HG02759 (cell line): ENCODE measurements around the gene LAT.

Experiments used
- ATAC-seq: cut with Tn5 transposase; IDR thresholded peaks from one replicate; pipeline ENCODE4 v1.9.1; 2021; ENCODE audit warnings: mild to moderate bottlenecking, moderate library complexity; ENCODE audit not compliant: unreplicated experiment

Gene LAT

DNA sequence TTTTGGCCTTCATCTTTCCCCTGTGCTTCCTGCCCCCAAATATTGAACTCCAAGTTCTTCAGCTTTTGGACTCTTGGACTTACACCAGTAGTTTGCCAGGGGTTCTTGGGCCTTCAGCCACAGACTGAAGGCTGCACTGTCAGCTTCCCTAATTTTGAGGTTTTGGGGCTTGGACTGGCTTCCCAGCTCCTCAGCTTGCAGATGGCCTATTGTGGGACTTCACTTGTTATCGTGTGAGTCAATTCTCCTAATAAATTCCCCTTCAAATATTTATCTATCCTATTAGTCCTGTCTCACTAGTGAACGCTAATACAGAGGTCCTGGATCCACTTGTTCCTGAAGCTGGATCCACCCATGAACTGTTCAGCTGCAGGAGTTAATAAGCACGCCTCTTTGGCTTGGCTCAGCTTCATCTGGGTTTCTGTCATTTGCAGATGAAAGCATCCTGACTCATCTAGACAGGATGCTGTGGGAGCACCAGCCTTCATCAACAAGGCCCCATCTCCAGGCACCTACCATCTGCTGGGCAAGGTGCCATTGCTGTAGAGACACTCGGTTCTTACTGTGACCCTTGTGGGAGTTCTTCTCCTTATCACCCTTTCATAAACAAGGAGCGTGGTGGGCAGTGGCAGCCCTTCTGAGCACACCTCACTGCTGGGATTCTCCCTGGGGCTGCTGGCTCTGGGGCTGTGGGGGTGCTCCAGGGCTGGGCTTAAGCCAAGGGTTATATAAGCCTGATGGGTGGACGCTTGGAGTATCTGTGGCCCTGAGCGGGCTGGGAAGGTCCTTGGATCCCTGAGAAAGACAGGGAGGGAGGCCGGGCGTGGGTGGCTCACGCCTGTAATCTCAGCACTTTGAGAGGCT is 23.1 kb downstream of the LAT start:
- no peak for ATAC-seq

DNA sequence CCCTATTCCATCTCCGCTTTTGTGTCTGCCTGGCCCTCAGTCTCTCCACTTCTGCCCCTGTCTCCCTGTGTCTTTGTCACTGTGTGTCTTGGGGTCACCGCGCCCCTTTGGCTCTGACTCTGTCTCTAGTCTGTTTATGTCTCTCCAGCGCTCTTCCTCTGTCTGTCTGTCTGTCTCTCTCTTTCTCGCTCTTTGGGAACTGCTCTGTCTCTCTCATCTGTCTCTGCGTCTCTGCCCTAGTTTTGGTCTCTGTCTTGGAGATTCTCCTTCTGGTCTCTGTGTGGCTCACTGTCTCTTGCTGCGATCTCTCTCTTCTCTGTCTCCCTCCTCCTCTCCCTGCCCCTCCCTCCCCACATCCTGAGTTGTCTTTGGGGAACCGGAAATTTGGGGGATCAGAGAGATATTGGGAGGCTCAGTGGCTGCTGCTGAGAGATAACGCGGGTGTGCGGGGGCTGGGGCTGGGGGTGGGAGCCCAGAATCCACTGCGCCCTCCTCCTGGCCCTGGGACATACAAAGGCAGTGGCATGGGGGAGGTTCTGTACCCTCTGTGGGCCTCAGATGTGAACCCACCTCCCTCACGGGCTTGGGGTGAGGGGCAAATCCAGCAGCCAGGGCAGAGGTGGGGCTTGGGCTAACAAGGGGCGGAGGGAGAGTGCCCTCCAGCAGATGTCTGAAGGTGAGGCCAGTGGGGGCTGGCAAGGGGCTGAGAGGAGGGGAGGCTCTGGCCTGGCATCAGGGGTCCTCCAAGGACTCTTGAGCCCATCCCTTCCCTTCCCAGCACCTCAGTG is 24.4 kb downstream of the LAT start:
- no peak for ATAC-seq

DNA sequence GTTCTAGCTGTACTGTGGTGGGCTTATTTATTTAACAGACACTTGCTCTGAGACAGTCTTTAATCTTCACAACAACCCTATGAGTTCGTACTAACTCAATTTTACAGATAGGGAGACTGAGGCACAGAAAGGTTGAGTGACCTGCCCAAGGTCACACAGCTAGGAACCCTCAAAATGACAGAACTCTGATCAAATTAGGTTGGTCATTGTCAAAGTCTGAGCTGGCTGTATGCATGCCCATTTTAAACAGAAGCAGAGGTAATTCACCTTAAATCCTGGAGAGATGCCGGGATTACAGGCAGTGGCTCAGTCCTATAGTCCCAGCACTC is 24.9 kb downstream of the LAT start:
- no peak for ATAC-seq

DNA sequence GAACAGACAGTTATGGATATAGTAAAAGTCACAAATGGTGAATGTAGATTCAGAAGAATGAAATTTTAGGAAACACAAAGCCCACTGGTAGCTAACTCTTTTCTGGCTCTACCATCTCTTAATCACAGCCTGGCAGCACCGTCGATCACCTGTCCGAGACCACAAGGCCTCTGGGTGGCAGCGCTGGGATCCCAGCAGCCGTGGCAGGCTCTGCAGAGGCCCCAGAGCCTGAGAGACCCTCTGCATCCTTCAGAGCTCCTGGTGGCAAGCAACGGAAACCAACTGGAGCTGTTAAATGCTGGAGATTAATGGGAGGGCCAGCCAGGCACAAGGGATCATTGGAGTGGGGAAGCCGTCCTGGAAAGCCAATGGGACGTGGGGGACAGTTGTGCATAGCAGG is 26.3 kb downstream of the LAT start:
- ATAC-seq, result no peak

DNA sequence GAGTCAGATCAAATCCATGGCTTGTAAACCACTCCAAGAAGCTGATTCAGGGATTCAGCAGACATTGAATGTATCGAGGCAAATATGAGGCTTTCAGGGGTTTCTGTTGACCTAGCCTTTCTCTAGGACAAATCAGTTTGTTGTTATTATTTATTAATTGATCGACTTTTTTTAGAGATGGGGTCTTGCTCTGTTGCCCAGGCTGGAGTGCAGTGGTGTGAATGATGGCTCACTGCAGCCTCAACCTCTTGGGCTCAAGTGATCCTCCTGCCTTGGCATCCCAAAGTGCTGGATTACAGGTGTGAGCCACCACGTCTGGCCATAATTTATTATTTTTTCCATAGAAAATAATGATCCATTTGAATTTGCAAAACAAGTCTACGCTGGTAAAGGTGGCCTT is 27.0 kb downstream of the LAT start:
- no peak for ATAC-seq

DNA sequence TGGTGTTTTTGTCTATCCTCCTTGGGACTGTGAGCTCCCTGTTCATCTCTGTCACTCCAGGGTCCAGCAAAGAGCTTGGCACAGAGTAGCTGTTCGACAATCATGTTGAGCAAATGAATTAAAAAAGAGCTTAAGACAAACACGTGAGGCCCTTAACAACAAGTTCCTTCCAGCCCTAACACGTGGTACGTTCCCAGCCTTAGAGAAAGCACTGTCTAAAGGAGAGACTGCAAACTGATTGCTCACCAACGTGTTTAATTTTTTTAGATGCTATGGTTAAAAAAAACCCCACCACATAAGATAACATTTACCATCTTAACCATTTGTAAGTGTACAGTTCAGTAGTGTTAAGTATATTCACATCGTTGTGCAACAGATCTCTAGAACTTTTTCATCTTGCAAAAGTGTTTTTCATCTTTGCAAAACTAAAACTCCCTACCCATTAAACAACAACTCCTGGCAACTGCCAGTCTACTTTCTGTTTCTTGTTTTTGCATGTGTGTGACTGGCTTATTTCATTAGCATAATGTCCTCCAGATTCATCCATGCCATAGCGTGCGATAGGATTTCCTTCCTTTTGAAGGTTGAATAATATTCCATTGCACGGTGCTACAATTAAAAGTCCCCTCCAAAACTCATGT is 28.2 kb downstream of the LAT start:
- ATAC-seq, result no peak

DNA sequence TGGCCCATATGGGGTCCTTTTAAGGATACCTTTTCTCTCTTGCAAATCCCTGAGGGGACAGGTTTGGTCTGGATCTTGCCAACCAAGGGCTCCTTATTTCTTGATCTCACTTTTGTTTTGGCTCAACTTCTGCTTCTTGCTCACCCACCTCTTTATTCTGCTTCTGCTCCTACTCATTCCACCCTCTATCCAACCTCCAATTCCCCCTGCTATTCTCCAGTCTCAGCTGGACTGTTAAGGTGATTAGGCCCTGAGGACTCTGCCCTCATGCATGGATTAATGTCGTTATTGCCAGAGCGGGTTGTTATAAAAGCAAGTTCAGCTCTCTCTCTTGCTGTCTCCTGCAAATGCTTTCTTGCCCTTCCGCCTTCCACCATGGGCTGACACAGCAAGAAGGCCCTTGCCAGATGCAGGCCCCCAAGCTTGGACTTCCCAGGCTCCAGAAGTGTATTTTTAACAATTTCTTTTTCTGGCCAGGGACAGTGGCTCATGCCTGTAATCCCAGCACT is 29.8 kb downstream of the LAT start:
- no peak for ATAC-seq

DNA sequence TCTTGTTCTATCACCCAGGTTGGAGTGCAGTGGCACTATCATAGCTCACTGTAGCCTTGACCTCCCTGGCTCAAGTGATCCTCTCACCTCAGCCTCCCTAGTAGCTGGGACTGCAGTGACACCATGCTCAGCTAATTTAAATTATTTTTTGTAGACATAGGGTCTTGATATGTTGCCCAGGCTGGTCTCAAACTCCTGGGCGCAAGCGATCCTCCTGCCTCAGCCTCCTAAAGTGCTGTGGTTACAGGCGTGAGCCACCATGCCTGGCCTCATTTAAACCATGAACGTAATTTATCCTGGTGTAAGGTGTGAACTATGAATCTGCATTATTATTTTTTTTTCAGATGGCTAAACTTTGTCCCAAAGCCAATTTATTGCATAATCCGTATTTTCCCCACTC is 37.3 kb downstream of the LAT start:
- ATAC-seq, result no peak

DNA sequence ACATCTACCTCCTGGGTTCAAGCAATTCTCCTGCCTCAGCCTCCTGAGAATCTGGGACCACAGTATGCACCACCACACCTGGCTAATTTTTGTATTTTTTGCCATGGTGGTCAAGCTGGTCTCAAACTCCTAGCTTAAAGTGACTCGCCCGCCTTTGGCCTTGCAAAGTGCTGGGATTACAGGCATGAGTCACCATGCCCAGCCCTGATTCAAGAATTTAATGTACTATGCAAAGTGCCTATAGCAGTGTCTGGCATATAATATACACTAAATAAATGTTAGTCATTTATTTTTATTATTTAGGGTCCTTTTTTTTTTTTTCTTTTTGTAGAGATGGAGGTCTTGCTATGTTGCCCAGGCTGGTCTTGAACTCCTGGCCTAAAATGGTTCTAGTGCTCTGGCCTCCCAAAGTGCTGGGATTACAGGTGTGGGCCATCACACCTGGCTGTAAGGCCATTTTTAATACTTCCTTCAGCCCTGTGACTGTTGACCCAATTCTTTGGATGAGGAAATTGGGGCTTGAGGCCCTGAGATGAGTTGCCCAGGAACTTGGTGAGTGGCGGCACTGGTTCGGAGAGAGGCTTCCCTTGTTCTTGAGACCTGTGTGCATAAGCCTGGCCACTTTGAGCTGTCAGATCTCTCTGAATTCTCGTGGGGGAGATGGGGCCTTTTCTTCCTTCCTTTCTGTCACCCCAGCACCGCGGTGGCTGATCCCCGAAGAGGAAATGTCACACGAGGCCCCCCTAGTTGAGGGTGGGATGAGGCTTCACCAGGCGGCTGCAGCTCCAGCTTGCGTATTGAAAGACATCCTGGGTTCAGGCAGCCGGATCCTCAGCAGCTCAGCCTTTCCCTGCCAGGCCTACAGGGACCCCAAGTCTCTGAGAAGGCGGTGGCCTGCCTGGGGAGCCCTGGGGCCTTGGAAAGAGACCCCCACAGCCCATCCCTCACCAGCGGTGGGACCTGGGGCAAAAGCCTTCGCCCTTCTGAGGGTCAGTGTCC is 38.7 kb downstream of the LAT start:
- no peak for ATAC-seq

DNA sequence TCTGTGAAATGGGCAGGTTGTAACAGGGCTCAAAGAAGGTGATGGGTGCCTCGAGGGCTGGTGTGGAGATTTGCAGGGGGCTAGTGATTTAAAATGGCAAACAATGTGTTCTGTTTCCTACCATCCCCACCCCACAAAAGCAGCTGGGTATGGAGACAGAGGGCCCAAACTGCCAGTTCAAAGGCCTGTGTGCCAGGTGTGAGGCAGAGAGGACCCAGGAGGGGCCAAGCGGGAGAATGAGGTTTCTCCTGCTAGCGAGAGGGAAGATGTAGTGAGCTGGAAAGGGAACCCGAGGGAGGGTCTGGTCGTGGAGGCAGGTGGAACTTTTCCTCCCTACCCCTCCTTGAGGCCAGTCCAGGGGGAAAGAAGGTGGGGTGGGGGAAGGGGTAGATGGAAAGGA is 39.4 kb downstream of the LAT start:
- ATAC-seq, result no peak

DNA sequence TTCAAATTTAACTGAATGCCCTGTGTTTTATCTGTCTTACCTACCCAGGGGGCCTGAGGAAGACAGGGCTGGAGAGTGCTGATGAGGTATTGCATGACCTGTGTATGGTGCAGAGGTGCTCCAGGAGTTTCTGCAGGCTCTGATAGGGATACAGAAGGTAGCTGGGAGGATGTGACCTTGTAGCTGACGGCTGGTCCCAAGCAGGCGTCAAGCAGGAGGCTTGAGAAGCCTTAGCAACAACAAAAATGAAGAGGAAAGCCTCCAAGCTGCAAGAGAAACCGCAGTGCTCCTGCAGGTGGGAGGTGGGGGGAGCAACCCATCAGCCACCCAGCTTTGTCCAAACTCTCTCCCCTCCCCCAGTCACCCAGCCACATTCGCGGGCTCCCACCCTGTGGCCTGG is 40.4 kb downstream of the LAT start:
- no peak for ATAC-seq

DNA sequence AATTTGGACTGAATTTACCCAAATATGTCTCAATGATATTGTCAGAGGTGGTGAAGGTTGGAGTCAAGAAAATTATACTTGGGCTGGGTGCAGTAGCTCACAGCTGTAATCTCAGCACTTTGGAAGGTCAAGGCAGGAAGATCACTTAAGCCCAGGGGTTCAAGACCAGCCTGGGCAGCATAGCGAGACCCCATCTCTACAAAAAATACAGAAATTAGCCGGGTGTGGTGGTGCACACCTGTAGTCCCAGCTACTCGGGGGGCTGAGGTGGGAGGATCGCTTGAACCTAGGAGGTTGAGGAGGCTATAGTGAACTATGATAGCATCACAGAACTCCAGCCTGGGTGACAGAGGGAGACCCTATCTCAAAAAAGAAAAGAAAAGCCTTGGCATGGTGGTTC is 40.9 kb downstream of the LAT start:
- no peak for ATAC-seq

DNA sequence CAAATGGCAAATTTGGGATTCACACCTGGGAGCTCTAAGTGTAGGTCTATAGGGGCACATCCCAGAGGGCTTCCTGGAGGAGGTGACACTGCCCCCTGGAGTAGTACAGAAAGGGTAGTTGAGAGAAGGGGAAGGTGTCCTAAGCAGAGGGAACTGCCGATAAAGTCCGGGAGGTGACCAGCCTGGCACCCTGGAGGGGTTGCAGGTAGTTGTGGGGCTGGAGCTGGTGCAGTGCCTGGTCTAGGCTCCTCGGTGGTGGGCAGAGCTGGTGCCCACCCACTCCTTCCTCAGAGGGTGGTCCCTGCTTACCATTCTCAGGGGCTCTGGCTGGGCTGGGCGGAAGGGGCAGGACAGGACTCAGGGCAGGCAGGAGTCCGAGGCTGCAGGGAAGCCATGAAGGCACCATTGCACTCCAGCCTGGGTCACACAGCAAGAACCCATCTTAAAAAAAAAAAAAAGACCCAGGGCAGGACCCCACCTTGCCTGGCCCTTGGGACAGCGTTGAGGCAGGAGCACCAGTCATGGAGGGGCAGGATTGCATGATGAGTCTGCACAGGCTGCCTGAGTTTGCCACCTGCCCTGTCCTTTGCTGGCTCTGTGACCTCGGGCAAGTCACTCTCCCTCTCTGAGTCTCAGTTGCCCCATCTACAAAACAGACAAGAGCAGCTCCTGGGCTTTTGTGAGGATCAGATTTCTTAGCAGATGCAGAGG is 43.8 kb downstream of the LAT start:
- ATAC-seq, result no peak

DNA sequence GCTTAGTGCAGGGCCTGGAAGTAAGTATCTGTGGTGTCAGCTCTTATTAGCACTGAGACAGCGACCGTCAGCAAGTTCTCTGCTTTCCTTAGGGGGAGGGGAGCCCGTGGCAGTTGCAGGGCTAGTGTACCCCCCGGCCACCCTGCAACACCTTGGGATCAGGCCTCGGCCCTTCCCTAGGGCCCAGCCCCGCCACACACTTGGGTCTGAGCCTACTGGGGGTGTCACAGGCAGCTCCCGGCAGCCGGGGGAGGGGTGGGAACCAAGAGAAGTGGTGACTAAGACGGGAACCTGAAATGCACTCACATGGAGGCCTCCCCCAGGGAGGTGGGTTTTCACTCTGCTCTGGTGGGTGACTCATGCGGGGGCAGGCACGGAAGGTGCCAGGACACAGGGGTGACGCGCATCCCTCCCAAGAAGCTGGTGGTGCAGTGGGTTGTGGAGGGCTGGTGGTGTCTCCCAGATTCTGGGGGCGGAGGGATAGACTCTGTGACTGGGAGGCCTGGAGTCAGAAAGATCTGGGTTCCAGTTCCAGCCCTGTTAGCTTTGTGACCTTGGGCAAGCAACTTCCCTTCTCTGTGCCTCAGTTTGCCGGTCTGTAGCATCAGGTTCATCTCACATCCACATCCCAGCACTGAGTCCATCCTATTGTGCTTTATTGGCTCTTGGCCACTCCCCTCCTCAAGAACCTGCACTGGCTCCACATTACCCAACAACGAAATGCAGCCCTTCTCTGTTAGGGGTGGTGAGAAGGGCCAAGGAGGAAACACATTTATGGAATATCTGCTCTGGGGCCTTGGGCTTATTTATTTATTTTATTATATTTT is 44.5 kb downstream of the LAT start:
- ATAC-seq, result peak; percentile 67

DNA sequence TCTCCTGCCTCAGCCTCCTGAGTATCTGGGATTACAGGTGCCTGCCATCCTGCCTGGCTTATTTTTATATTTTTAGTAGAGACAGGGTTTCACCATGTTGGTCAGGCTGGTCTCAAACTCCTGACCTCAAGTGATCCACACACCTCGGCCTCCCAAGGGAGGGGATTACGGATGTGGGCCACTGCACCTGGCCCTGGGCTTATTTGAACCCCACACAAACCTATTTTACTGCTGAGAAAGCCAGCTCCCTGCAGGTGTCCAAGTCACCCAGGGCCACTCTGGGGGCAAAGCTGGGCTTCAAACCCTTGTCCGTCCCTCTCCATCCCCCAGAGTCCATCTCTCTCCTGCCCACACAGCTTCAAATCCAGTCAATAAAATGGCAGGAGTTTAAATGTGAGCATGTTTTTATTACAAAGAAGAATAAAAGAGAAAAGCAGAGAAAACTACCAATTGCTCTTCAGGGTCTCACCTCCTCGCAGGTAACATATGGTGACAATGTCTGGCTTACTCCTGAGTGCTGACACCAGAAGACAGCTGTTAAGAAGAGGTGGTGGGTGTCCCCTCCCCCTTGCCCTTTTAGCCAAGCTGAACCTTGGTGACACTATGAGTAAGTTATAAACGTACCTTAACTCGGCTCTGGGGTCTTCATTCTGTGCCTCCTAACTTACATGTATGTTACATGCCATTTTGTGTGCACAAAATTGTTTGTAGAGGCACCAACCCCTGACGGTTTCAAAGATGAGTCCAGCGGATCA is 45.4 kb downstream of the LAT start:
- ATAC-seq, result no peak
